Gastroesophageal sphincter (tissue), 3 donors: ENCODE results near the gene B3GNT5.

Source experiments
- EP300 ChIP-seq: sonication (generic); formaldehyde crosslinking; IDR thresholded peaks from one replicate; pipeline ENCODE4 v1.6.1; 2017; ENCODE audit warnings: antibody characterized with exemption, mild to moderate bottlenecking
- POLR2A ChIP-seq, 2 donors: fragments of 450-650 bp; IDR thresholded peaks; one replicate each; pipeline ENCODE4 v1.6.1; 2017; ENCODE audit warnings: antibody characterized with exemption in 2 of 2, mild to moderate bottlenecking in 2 of 2, moderate library complexity in 1 of 2
- POLR2AphosphoS5 ChIP-seq: sonication (generic); formaldehyde crosslinking; IDR thresholded peaks from one replicate; pipeline ENCODE4 v1.6.1; 2017; ENCODE audit warnings: antibody characterized with exemption
- TF ChIP-seq, protein P1 (sequence below), 4 experiments: fragments of 200-600 bp in 2 of 4; fragments of 450-650 bp in 2 of 4; sonication (generic) in 1 of 4; IDR thresholded peaks; one replicate each; pipeline ENCODE4 v1.5.1; 2017 to 2019; ENCODE audit warnings: antibody characterized with exemption in 4 of 4, mild to moderate bottlenecking in 2 of 4, moderate library complexity in 2 of 4

DNA sequence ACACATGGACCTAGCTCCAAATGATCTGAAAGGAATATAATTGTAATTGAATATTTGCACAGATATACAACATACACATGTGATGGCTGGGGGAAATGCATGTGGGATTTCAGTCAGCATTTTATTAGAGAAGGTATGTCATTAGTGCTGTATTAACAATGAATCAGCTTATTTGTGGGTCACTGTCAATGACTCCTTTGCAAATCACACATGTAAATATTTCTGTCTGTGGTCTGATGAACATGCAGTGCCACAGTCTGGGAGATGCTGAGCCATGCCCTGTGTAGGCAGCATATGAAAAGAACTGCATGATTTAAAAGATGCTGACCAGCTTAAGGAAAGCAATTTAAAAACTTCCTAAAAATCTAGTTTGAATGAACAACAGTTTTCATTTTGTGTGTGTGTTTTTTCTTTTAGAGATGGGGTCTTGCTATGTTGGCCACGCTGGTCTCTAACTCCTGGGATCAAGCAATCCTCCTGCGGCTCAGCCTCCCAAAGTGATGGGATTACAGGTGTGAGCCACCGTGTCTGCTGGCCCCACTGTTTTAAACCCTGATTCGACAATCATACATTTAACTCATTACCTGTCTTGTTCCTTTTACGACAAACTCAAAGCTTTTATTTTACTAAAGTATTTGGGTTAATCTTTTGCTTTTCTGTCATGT is 803 bp upstream of the B3GNT5 start:
- TF ChIP-seq, protein P1, sequence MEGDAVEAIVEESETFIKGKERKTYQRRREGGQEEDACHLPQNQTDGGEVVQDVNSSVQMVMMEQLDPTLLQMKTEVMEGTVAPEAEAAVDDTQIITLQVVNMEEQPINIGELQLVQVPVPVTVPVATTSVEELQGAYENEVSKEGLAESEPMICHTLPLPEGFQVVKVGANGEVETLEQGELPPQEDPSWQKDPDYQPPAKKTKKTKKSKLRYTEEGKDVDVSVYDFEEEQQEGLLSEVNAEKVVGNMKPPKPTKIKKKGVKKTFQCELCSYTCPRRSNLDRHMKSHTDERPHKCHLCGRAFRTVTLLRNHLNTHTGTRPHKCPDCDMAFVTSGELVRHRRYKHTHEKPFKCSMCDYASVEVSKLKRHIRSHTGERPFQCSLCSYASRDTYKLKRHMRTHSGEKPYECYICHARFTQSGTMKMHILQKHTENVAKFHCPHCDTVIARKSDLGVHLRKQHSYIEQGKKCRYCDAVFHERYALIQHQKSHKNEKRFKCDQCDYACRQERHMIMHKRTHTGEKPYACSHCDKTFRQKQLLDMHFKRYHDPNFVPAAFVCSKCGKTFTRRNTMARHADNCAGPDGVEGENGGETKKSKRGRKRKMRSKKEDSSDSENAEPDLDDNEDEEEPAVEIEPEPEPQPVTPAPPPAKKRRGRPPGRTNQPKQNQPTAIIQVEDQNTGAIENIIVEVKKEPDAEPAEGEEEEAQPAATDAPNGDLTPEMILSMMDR (IDR thresholded peaks at IDR 0.05): no peak
- TF ChIP-seq POLR2A (IDR thresholded peaks at IDR 0.05) (no peak), EP300 (no peak), POLR2AphosphoS5 (no peak)
